NCI-H1436 (cell line): Measurements from ENCODE around the gene DDX51.

Experiments
- DNase-seq: peaks from one replicate; lab custom pipeline; 2025; lab: John Stamatoyannopoulos, UW

Gene DDX51

GRCh38 chr12:132166093-132166492 is 22.0 kb upstream of the DDX51 start:
- DNase-seq = no peak

GRCh38 chr12:132165584-132165983 is 21.5 kb upstream of the DDX51 start:
- no peak for DNase-seq

GRCh38 chr12:132164426-132164825 is 20.3 kb upstream of the DDX51 start:
- DNase-seq = no peak

- DNase-seq = no peak
These were observed 19.8 kb upstream of the DDX51 start for GRCh38 chr12:132163911-132164288.

- DNase-seq = no peak
These were observed 19.2 kb upstream of the DDX51 start for GRCh38 chr12:132163041-132163910.

- DNase-seq = no peak
These were observed 18.5 kb upstream of the DDX51 start for GRCh38 chr12:132162508-132163031.

- no peak for DNase-seq
These were observed 17.8 kb upstream of the DDX51 start for GRCh38 chr12:132161796-132162507.

GRCh38 chr12:132161036-132161781 is 17.1 kb upstream of the DDX51 start:
- DNase-seq = no peak

- DNase-seq = no peak
These were observed 16.5 kb upstream of the DDX51 start for GRCh38 chr12:132160601-132161035.

GRCh38 chr12:132160016-132160415 is 15.9 kb upstream of the DDX51 start:
- no peak for DNase-seq

- no peak for DNase-seq
These were observed 15.5 kb upstream of the DDX51 start for GRCh38 chr12:132159555-132160003.

GRCh38 chr12:132158677-132159554 is 14.8 kb upstream of the DDX51 start:
- no peak for DNase-seq

- DNase-seq = no peak
These were observed 13.8 kb upstream of the DDX51 start for GRCh38 chr12:132157733-132158409.

- no peak for DNase-seq
These were observed 12.6 kb upstream of the DDX51 start for GRCh38 chr12:132156573-132157325.

GRCh38 chr12:132155771-132156572 is 11.9 kb upstream of the DDX51 start:
- no peak for DNase-seq

GRCh38 chr12:132154941-132155770 is 11.0 kb upstream of the DDX51 start:
- no peak for DNase-seq

GRCh38 chr12:132154341-132154761 is 10.2 kb upstream of the DDX51 start:
- no peak for DNase-seq
